ENCODE results near the gene CHCHD3.

DNA sequence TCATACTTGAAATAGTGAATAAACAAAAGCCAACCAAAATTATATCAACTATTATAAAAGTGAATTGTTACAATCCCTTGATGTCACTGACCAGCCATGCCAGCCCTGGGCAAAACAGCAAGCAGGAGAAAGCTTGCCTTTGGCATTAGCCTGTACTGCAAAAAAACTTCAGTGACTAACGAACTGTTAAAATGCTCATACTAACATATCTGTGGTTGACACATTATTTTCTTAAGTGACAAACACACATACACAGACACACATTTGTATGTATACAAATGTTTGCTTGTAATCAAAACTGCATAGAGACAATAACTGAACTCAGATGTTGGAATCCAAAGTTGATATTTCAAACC, 29.5 kb downstream of the CHCHD3 start:
- TF ChIP-seq CTCF (IDR thresholded peaks at IDR 0.05; ENCODE audit: low read depth, low read length) (no peak), EZH2phosphoT487 (IDR thresholded peaks at IDR 0.05; ENCODE audit: low read depth) (no peak)
